Hepatocyte (in vitro differentiated cells): ENCODE data around the gene ST8SIA5. TPM values are rescaled to one million over a fixed set of nuclear protein-coding genes. Genes with fewer than 3 reads are reported as not detected.

Experiments used
- DNase-seq: peaks from one replicate; pipeline ENCODE4 v3.0.0-alpha.2; 2016; ENCODE audit warnings: low spot score
- H2AFZ ChIP-seq: fragments of 200-600 bp; sonication (generic); 2 replicates; pipeline ENCODE4 v1.6.0; 2016; ENCODE audit warnings: antibody characterized with exemption, mild to moderate bottlenecking
- H3K27ac ChIP-seq: fragments of 200-600 bp; sonication (generic); 2 replicates; pipeline ENCODE4 v1.5.1; 2016; ENCODE audit warnings: mild to moderate bottlenecking
- H3K27me3 ChIP-seq: fragments of 200-600 bp; sonication (generic); 2 replicates; pipeline ENCODE4 v1.6.1; 2016
- H3K36me3 ChIP-seq: fragments of 200-600 bp; sonication (generic); replicated peaks from 2 replicates; pipeline ENCODE4 v1.5.1; 2016; ENCODE audit warnings: low read depth; ENCODE audit not compliant: insufficient read depth
- H3K4me1 ChIP-seq: fragments of 200-600 bp; sonication (generic); 2 replicates; pipeline ENCODE4 v1.5.1; 2016; ENCODE audit warnings: mild to moderate bottlenecking, moderate library complexity; ENCODE audit not compliant: insufficient read depth
- H3K4me2 ChIP-seq: fragments of 200-600 bp; sonication (generic); 2 replicates; pipeline ENCODE4 v1.6.0; 2016
- H3K4me3 ChIP-seq: fragments of 200-600 bp; sonication (generic); 2 replicates; pipeline ENCODE4 v1.5.1; 2016; ENCODE audit warnings: mild to moderate bottlenecking
- H3K79me2 ChIP-seq: fragments of 200-600 bp; sonication (generic); 2 replicates; pipeline ENCODE4 v1.6.0; 2017; ENCODE audit warnings: mild to moderate bottlenecking
- H3K9me2 ChIP-seq: fragments of 200-600 bp; sonication (generic); replicated peaks from 2 replicates; pipeline ENCODE4 v1.6.0; 2017; ENCODE audit warnings: mild to moderate bottlenecking; ENCODE audit not compliant: insufficient read depth
- H3K9me3 ChIP-seq: fragments of 200-600 bp; sonication (generic); 2 replicates; pipeline ENCODE4 v1.5.1; 2016; ENCODE audit warnings: low read depth, mild to moderate bottlenecking
- H4K20me1 ChIP-seq: fragments of 200-600 bp; sonication (generic); 2 replicates; pipeline ENCODE4 v1.6.0; 2016; ENCODE audit warnings: mild to moderate bottlenecking; ENCODE audit not compliant: insufficient read depth, poor library complexity, severe bottlenecking
- EZH2 ChIP-seq: fragments of 200-600 bp; sonication (generic); IDR thresholded peaks from 2 replicates; pipeline ENCODE4 v1.6.1; 2016; ENCODE audit warnings: antibody characterized with exemption, mild to moderate bottlenecking, borderline replicate concordance
- EZH2phosphoT487 ChIP-seq: fragments of 200-600 bp; sonication (generic); IDR thresholded peaks from one replicate; pipeline ENCODE4 v1.6.1; 2018; ENCODE audit warnings: antibody characterized with exemption, mild to moderate bottlenecking, low read depth, moderate library complexity; ENCODE audit not compliant: unreplicated experiment, severe bottlenecking
- WGBS: methylation state at CpG from one replicate; pipeline ENCODE4 v1.1.6; 2016; ENCODE audit warnings: low lambda C conversion rate; ENCODE audit errors: missing lambda C conversion rate; 5-methylcytosine and 5-hydroxymethylcytosine counted together
- polyA plus RNA-seq: library from polyadenylated mRNA; unstranded; fragments of >200 nt; fragmentation: Nextera tagmentation; extraction: Ambion mirVana; gene quantifications from 2 replicates; pipeline ENCODE4 v1.2.1, GENCODE V29; 2016
- total RNA-seq: library from RNA; depleted of rRNA; stranded (reverse); fragments of >200 nt; gene quantifications from 2 replicates; pipeline ENCODE4 v1.2.3, GENCODE V29; 2014
- TF ChIP-seq, protein P1 (sequence below): fragments of 200-600 bp; sonication (generic); IDR thresholded peaks from 2 replicates; pipeline ENCODE4 v1.5.1; 2016; ENCODE audit warnings: antibody characterized with exemption, mild to moderate bottlenecking; ENCODE audit not compliant: poor library complexity

Gene ST8SIA5
- total and polyA plus RNA-seq, 2 experiments from 2014 or later, result 0.76 TPM; not detected in 1

GRCh38 chr18:46718501-46719341 is 38.1 kb downstream of the ST8SIA5 start:
- H3K4me1 ChIP-seq, result no peaks in the 10 kb centered on the region
- no peak overlapping the region for H3K27ac ChIP-seq
- 63% methylated on average over 10 of the region's 10 CpGs for WGBS
- H3K79me2 ChIP-seq, result no peaks in the 10 kb centered on the region
- H3K27me3 ChIP-seq, result no peaks in the 10 kb centered on the region
- H2AFZ ChIP-seq, result no peak overlapping the region
- DNase-seq, result no peak
- no peaks in the 10 kb centered on the region for H3K36me3 ChIP-seq
- H3K4me2 ChIP-seq, result no peak overlapping the region
- H3K9me2 ChIP-seq, result no peaks in the 10 kb centered on the region
- H3K9me3 ChIP-seq, result no peaks in the 10 kb centered on the region
- H3K4me3 ChIP-seq, result no peak overlapping the region
- TF ChIP-seq EZH2, result no peak
- no peaks in the 10 kb centered on the region for H4K20me1 ChIP-seq

DNA sequence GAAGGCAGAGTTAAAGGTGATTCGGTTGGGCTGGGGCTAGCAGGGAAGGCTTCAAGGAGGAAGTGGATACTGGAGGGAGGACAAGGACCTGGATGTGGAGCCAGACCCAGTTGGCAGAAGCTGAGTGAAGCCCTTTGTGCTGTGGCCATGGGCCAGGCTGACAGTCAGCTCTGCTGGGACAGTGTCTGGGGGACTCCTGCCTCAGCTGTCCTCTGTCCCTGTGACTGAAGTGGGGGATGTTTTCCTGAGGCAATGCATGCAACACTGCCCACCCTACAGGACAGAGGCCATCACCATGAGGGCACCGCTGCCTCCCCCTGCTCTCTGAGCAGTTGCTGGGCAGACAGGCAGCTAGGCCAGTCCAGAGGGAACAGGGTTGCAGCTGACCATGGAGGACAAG is 40.0 kb downstream of the ST8SIA5 start:
- Histone ChIP-seq H3K4me2 (no peak overlapping the region), H3K4me3 (no peak overlapping the region), H3K27me3 (no peaks in the 10 kb centered on the region), H3K9me3 (no peaks in the 10 kb centered on the region), H3K27ac (no peak overlapping the region), H4K20me1 (no peaks in the 10 kb centered on the region), H3K36me3 (no peaks in the 10 kb centered on the region), H3K79me2 (no peaks in the 10 kb centered on the region), H3K4me1 (no peaks in the 10 kb centered on the region), H2AFZ (no peak overlapping the region), H3K9me2 (no peaks in the 10 kb centered on the region)
- no peak for TF ChIP-seq EZH2phosphoT487
- no peak for TF ChIP-seq EZH2
- TF ChIP-seq, protein P1, sequence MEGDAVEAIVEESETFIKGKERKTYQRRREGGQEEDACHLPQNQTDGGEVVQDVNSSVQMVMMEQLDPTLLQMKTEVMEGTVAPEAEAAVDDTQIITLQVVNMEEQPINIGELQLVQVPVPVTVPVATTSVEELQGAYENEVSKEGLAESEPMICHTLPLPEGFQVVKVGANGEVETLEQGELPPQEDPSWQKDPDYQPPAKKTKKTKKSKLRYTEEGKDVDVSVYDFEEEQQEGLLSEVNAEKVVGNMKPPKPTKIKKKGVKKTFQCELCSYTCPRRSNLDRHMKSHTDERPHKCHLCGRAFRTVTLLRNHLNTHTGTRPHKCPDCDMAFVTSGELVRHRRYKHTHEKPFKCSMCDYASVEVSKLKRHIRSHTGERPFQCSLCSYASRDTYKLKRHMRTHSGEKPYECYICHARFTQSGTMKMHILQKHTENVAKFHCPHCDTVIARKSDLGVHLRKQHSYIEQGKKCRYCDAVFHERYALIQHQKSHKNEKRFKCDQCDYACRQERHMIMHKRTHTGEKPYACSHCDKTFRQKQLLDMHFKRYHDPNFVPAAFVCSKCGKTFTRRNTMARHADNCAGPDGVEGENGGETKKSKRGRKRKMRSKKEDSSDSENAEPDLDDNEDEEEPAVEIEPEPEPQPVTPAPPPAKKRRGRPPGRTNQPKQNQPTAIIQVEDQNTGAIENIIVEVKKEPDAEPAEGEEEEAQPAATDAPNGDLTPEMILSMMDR, result no peak
- DNase-seq, result no peak
- WGBS, result 76% methylated on average over 2 of the region's 2 CpGs

GRCh38 chr18:46716336-46716735 is 40.5 kb downstream of the ST8SIA5 start:
- Histone ChIP-seq H2AFZ (no peak overlapping the region), H3K27ac (no peak overlapping the region), H3K4me3 (no peak overlapping the region), H3K4me2 (no peak overlapping the region), H3K4me1 (peaks cover 4% of the 10 kb centered on the region), H4K20me1 (no peaks in the 10 kb centered on the region), H3K9me2 (no peaks in the 10 kb centered on the region), H3K79me2 (no peaks in the 10 kb centered on the region), H3K27me3 (no peaks in the 10 kb centered on the region), H3K9me3 (no peaks in the 10 kb centered on the region), H3K36me3 (no peaks in the 10 kb centered on the region)
- DNase-seq, result no peak
- TF ChIP-seq EZH2 (no peak), EZH2phosphoT487 (no peak)
- TF ChIP-seq, protein P1, result no peak
- 85% methylated on average over 5 of the region's 5 CpGs for whole genome bisulfite sequencing

- Histone ChIP-seq H3K9me2 (no peaks in the 10 kb centered on the region), H3K27me3 (no peaks in the 10 kb centered on the region), H3K79me2 (no peaks in the 10 kb centered on the region), H3K36me3 (no peaks in the 10 kb centered on the region), H3K4me1 (peaks cover 4% of the 10 kb centered on the region), H2AFZ (no peak overlapping the region), H4K20me1 (no peaks in the 10 kb centered on the region), H3K27ac (no peak overlapping the region), H3K4me3 (no peak overlapping the region), H3K4me2 (no peak overlapping the region), H3K9me3 (no peaks in the 10 kb centered on the region)
- 52% methylated on average over 5 of the region's 5 CpGs for WGBS
- DNase-seq, result no peak
- TF ChIP-seq, protein P1, result no peak
- TF ChIP-seq EZH2phosphoT487 (no peak), EZH2 (no peak)
Observed at GRCh38 chr18:46715062-46715461, 41.8 kb downstream of the ST8SIA5 start.
